Activated CD4-positive, alpha-beta T cell treated with anti-CD3 and anti-CD28 coated beads, Interleukin-2, amount 10 ng/mL, durations not matched to agents 7 days and 5 days (primary cell): ENCODE measurements around the gene TRAPPC12. TPM values are rescaled to one million over a fixed set of nuclear protein-coding genes. Genes with fewer than 3 reads are reported as not detected.

Experiments used
- CTCF ChIA-PET: fragments of 350-600 bp; sonication (Branson Sonifier 250); formaldehyde crosslinking; loops from one replicate; lab custom pipeline; 2021; ENCODE audit warnings: antibody characterized with exemption; lab: Charles Lee
- POLR2A ChIA-PET: fragments of 350-600 bp; sonication (Branson Sonifier 250); formaldehyde crosslinking; loops from one replicate; lab custom pipeline; 2021; ENCODE audit warnings: antibody characterized with exemption; lab: Charles Lee
- DNase-seq: peaks from one replicate; pipeline ENCODE4 v3.0.0-alpha.2; 2020
- H3K27ac Mint-ChIP-seq: one replicate; pipeline ENCODE4 v1.8.0; 2021; ENCODE audit warnings: mild to moderate bottlenecking, moderate library complexity, mixed read lengths
- H3K27me3 Mint-ChIP-seq: one replicate; pipeline ENCODE4 v1.8.0; 2021; ENCODE audit warnings: mixed read lengths
- H3K36me3 Mint-ChIP-seq: one replicate; pipeline ENCODE4 v1.8.0; 2021; ENCODE audit warnings: low read depth, mixed read lengths
- H3K4me1 Mint-ChIP-seq: one replicate; pipeline ENCODE4 v1.8.0; 2021; ENCODE audit warnings: mixed read lengths
- H3K4me3 Mint-ChIP-seq: one replicate; pipeline ENCODE4 v1.8.0; 2021; ENCODE audit warnings: mild to moderate bottlenecking, moderate library complexity, mixed read lengths
- H3K9me3 Mint-ChIP-seq: one replicate; pipeline ENCODE4 v1.8.0; 2021; ENCODE audit warnings: mixed read lengths
- total RNA-seq, 2 experiments: library from RNA; stranded (reverse); gene quantifications; one replicate each; pipeline ENCODE4 v1.2.3, GENCODE V29; 2021

Gene TRAPPC12
- total RNA-seq, 2 experiments from 2014 or later, result 84.0 to 88.0 TPM

GRCh38 chr2:3472966-3473365 is 93.5 kb downstream of the TRAPPC12 start:
- no peaks in the 10 kb centered on the region for H3K27me3 Mint-ChIP-seq
- H3K9me3 Mint-ChIP-seq, result no peaks in the 10 kb centered on the region
- no peak for DNase-seq
- ChIA-PET POLR2A (no interaction called here), CTCF (interaction anchor here (1.8 to 2.2 kb wide), 2 partner anchors 9 to 12 kb away, joined by 4 to 10 read pairs; no protein-coding TSS in a partner anchor)
- H3K27ac Mint-ChIP-seq, result no peak overlapping the region
- H3K4me1 Mint-ChIP-seq, result no peaks in the 10 kb centered on the region
- H3K36me3 Mint-ChIP-seq, result peaks cover 5% of the 10 kb centered on the region
- no peak overlapping the region for H3K4me3 Mint-ChIP-seq

DNA sequence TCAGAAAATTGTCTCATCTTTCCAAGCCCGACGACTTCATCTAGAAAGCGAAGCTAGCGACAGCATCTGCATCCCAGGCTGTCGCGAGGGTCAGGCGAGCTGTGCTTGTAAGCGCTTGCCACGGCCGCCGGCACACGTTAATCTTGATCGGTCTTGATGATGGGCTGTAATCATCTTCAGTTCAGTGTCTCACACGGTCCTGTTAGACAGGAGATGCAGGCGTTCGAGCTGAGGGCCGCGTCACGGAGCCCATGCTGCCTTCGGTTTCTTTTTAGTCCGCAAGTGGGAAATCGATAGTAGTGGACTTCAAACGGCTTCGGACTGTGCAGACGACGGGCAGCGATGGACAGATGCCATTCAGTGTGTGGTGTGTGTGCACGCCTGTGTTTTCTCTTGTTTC is 96.3 kb downstream of the TRAPPC12 start:
- Mint-ChIP-seq H3K4me3 (no peak overlapping the region), H3K9me3 (no peaks in the 10 kb centered on the region), H3K27me3 (no peaks in the 10 kb centered on the region), H3K36me3 (peaks cover 13% of the 10 kb centered on the region), H3K27ac (no peak overlapping the region), H3K4me1 (peaks cover 10% of the 10 kb centered on the region)
- CTCF ChIA-PET, result no interaction called here
- POLR2A ChIA-PET, result no interaction called here
- no peak for DNase-seq

DNA sequence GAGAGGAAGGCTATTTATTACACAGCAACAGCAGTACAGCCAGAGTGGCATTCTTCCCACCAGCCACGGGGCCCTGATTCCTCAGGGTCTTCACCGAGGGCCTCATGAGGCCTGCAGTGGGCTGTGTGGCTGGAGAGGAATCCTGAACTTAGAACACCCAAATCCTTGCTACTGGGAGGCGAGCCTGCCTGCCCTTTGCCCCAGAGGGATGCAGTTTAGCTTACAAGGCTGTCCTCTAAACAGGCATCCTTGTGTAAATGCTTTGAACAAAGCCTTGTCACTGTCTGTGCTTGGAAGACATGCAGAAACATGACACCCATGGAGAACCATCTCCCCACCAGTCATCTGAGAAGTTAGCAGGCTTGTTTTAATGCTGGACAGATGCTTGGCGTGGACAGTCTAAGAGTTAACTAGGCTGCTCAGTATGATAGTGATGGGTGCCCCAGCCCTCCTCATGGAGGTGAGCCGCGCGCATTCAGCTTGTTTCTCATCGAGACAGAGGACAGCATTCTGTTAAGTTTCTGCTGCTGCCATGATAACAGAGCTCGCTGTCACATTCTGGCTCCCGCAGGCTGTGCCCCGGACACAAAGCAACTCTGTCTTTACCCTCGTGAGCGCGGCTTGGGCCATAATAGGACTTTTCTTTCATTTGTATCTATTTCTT is 97.0 kb downstream of the TRAPPC12 start:
- POLR2A ChIA-PET, result no interaction called here
- Mint-ChIP-seq H3K27me3 (no peaks in the 10 kb centered on the region), H3K36me3 (peaks cover 13% of the 10 kb centered on the region), H3K4me3 (no peak overlapping the region), H3K4me1 (peaks cover 10% of the 10 kb centered on the region), H3K9me3 (no peaks in the 10 kb centered on the region), H3K27ac (no peak overlapping the region)
- CTCF ChIA-PET, result interaction anchor here (0.5 kb wide), 1 partner anchor 106 kb away, joined by 4 read pairs; no protein-coding TSS in a partner anchor
- no peak for DNase-seq

DNA sequence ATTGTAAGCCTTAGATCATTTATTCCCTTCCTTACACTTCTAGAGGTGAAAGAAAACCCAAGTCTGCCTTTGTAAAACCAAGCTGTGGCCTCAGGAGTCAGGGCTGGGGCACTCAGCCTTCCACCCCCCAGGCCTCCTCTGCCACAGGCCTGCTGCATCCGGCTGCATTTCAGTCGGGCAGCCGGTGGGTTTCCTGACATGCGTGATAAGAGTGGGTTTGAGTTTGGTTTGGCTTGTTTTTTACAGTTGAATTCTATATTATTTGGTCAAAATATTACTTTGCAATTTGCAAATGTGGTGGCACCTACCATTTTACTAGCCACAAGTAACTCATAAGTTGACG is 97.5 kb downstream of the TRAPPC12 start:
- peaks cover 13% of the 10 kb centered on the region for H3K36me3 Mint-ChIP-seq
- DNase-seq, result no peak
- ChIA-PET CTCF (interaction anchor here (0.5 kb wide), 1 partner anchor 106 kb away, joined by 4 read pairs; no protein-coding TSS in a partner anchor), POLR2A (no interaction called here)
- no peaks in the 10 kb centered on the region for H3K27me3 Mint-ChIP-seq
- peaks cover 10% of the 10 kb centered on the region for H3K4me1 Mint-ChIP-seq
- H3K9me3 Mint-ChIP-seq, result no peaks in the 10 kb centered on the region
- no peak overlapping the region for H3K27ac Mint-ChIP-seq
- no peak overlapping the region for H3K4me3 Mint-ChIP-seq

DNA sequence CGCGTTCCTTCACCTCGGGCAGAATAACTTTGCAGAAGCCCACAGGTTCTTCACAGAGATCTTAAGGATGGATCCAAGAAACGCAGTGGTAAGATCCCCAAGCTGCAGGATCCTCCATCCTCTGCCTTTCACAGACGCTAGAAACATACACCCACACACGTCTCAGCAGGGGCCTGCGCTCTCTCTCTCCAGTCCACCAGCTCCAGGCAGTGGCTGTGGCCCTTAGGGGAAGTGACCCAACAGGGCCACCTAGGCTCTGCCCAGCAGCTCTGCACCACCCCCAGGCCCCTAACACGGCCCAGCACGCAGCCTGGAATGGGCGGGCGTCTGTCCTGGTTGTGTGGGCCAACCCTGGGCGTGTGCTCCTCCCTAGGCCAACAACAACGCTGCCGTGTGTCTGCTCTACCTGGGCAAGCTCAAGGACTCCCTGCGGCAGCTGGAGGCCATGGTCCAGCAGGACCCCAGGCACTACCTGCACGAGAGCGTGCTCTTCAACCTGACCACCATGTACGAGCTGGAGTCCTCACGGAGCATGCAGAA is 99.4 kb downstream of the TRAPPC12 start:
- ChIA-PET CTCF (no interaction called here), POLR2A (no interaction called here)
- Mint-ChIP-seq H3K4me3 (no peak overlapping the region), H3K27me3 (no peaks in the 10 kb centered on the region), H3K36me3 (peaks cover 8% of the 10 kb centered on the region), H3K4me1 (peaks cover 10% of the 10 kb centered on the region), H3K9me3 (no peaks in the 10 kb centered on the region), H3K27ac (no peak overlapping the region)
- no peak for DNase-seq

GRCh38 chr2:3479430-3480320 is 100.2 kb downstream of the TRAPPC12 start:
- no peak for DNase-seq
- ChIA-PET CTCF (no interaction called here), POLR2A (no interaction called here)
- Mint-ChIP-seq H3K9me3 (no peaks in the 10 kb centered on the region), H3K27ac (no peak overlapping the region), H3K4me3 (no peak overlapping the region), H3K4me1 (peaks cover 10% of the 10 kb centered on the region), H3K36me3 (peaks cover 8% of the 10 kb centered on the region), H3K27me3 (no peaks in the 10 kb centered on the region)

DNA sequence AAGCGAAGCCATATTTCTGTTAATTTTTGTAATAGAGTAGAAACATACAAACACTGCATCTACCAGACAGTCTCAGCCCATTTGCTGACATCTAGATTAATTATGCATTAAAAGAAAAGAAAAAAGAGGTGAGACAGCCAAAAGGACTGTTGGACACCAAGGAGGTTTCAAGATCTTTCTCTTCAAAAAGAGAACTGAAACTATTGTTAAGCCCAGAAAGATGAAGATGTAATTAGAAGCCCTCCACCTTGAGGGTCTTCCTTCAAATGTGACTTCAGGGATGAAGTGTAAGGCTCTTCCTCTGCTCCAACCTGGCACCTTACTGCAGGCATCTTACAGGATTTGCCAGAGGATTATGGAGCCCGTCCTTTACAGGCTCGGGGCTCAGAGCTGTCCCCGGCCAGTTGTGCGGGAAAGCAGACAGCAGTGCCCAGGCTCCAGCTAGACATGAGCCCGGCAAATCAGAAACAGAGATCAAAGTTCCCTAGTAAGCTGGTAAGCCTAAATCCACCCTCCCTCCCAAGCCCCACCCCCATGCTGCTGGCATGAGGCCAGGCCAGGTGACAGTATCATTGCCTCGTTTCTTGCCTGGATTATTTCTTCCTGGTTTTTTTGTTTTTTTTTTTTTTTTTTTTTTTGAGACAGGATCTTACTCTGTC is 101.0 kb downstream of the TRAPPC12 start:
- DNase-seq, result no peak
- Mint-ChIP-seq H3K9me3 (no peaks in the 10 kb centered on the region), H3K4me3 (no peak overlapping the region), H3K4me1 (peaks cover 10% of the 10 kb centered on the region), H3K27me3 (no peaks in the 10 kb centered on the region), H3K36me3 (peaks cover 8% of the 10 kb centered on the region), H3K27ac (no peak overlapping the region)
- ChIA-PET CTCF (no interaction called here), POLR2A (no interaction called here)

DNA sequence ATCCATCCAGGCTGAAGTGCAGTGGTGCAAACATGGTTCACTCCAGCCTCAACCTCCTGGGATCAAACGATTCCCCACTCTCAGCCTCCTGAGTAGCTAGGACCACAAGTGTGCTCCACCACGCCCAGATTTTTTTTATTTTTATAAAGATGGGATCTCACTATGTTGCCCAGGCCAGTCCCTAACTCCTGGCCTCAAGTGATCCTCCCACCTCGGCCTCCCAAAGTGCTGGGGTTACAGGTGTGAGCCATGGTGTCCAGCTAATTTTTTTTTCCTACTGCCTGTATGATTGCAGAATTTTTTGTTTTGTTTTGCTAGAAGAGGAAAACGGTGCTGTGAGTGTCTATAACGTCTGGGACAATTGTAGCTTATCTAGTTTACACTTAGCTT is 101.5 kb downstream of the TRAPPC12 start:
- H3K36me3 Mint-ChIP-seq, result peaks cover 8% of the 10 kb centered on the region
- DNase-seq, result no peak
- H3K27ac Mint-ChIP-seq, result no peak overlapping the region
- H3K9me3 Mint-ChIP-seq, result no peaks in the 10 kb centered on the region
- peaks cover 10% of the 10 kb centered on the region for H3K4me1 Mint-ChIP-seq
- ChIA-PET POLR2A (no interaction called here), CTCF (no interaction called here)
- no peak overlapping the region for H3K4me3 Mint-ChIP-seq
- H3K27me3 Mint-ChIP-seq, result no peaks in the 10 kb centered on the region

DNA sequence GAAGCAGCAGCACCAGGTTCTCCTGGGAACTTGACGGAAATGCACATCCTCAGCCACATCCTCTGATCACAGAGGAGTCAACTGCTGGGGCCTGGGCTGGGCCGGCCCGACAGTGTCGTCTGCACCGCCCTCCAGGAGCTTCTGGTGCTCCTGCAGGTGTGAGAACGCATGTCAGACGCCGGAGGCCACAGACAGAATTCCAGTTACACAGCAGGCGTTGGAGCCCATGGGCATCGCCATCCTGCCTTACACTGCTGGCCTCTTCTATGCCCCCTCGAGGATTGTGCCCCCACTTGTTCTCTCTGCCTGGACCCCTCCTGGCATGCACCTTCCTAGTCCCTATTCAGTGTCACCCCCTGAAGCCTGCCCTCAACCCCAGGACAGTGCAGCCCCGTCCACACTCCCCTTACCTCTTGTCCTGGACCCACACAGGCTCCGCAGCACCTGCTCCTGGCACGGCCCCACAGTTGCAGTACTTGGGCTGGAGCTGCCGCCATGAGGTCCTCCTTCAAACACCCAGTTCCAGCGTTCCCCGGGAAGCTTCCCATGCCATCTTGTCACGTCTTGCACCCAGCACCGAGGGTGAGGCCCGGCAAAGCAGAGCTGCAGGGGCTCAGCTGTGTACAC is 102.4 kb downstream of the TRAPPC12 start:
- H3K27me3 Mint-ChIP-seq, result no peaks in the 10 kb centered on the region
- peaks cover 8% of the 10 kb centered on the region for H3K36me3 Mint-ChIP-seq
- peak overlapping the region; percentile 36 for H3K27ac Mint-ChIP-seq
- H3K4me3 Mint-ChIP-seq, result no peak overlapping the region
- DNase-seq, result no peak
- POLR2A ChIA-PET, result no interaction called here
- no peaks in the 10 kb centered on the region for H3K9me3 Mint-ChIP-seq
- H3K4me1 Mint-ChIP-seq, result peaks cover 10% of the 10 kb centered on the region
- CTCF ChIA-PET, result no interaction called here

DNA sequence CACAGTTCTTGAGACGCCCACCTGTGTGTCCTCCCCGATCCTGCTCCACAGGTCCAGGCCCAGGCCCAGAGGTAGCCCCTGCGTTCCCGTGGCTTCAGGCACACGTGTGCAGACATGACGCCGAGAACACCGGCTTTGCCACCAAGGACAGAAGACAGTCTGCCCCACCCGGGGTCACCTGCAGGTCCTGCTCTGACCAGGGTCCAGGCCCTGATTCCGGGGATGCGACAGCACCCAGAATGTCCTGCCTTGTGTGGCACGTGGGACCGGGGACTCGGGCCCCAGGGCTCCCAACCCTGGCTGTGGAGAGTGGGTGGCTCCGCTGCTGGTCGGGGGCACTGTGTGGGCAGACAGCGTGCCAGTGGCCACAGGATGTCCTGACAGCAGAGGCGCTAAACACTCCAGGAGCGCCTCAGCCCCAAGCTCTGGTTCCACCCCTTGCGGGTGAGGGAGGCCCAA is 102.9 kb downstream of the TRAPPC12 start:
- Mint-ChIP-seq H3K27me3 (no peaks in the 10 kb centered on the region), H3K4me3 (no peak overlapping the region), H3K36me3 (peaks cover 8% of the 10 kb centered on the region), H3K9me3 (no peaks in the 10 kb centered on the region), H3K27ac (no peak overlapping the region), H3K4me1 (peaks cover 10% of the 10 kb centered on the region)
- POLR2A ChIA-PET, result no interaction called here
- no peak for DNase-seq
- CTCF ChIA-PET, result no interaction called here

- peaks cover 8% of the 10 kb centered on the region for H3K36me3 Mint-ChIP-seq
- no peak overlapping the region for H3K27ac Mint-ChIP-seq
- peaks cover 10% of the 10 kb centered on the region for H3K4me1 Mint-ChIP-seq
- no peaks in the 10 kb centered on the region for H3K27me3 Mint-ChIP-seq
- no peak for DNase-seq
- CTCF ChIA-PET, result no interaction called here
- POLR2A ChIA-PET, result no interaction called here
- no peaks in the 10 kb centered on the region for H3K9me3 Mint-ChIP-seq
- no peak overlapping the region for H3K4me3 Mint-ChIP-seq
Measured at GRCh38 chr2:3483227-3483985, 103.9 kb downstream of the TRAPPC12 start.
